WTC11 (cell line): Measurements from ENCODE around the gene RRAGD. TPM values are rescaled to one million over a fixed set of nuclear protein-coding genes. Genes with fewer than 3 reads are reported as not detected.

ENCODE experiments used
- ATAC-seq: fragments of 200-7000 bp; cut with Tn5 transposase; 2 replicates; pipeline ENCODE4 v1.10.0; 2021; ENCODE audit warnings: mild to moderate bottlenecking, moderate library complexity
- CTCF ChIA-PET: fragments of 300-600 bp; sonication (Branson Sonifier 250); formaldehyde crosslinking; loops from one replicate; lab custom pipeline; 2021; ENCODE audit warnings: antibody characterized with exemption; lab: Charles Lee
- POLR2A ChIA-PET: fragments of 350-600 bp; sonication (Branson Sonifier 250); formaldehyde crosslinking; loops from one replicate; lab custom pipeline; 2021; ENCODE audit warnings: antibody characterized with exemption; lab: Charles Lee
- DNase-seq: peaks from one replicate; pipeline ENCODE4 v3.0.0; 2021; ENCODE audit warnings: low spot score
- H3K27ac Mint-ChIP-seq: 2 replicates; pipeline ENCODE4 v1.8.0; 2021; ENCODE audit warnings: mixed read lengths
- H3K27me3 Mint-ChIP-seq: 2 replicates; pipeline ENCODE4 v1.8.0; 2021; ENCODE audit warnings: low read depth, mild to moderate bottlenecking, moderate library complexity, mixed read lengths
- H3K36me3 Mint-ChIP-seq: 2 replicates; pipeline ENCODE4 v1.8.0; 2021; ENCODE audit warnings: mixed read lengths
- H3K4me1 Mint-ChIP-seq: 2 replicates; pipeline ENCODE4 v1.8.0; 2022; ENCODE audit warnings: mixed read lengths
- H3K4me3 Mint-ChIP-seq: 2 replicates; pipeline ENCODE4 v1.8.0; 2021; ENCODE audit warnings: mild to moderate bottlenecking, moderate library complexity, mixed read lengths
- H3K9me3 Mint-ChIP-seq: 2 replicates; pipeline ENCODE4 v1.8.0; 2021; ENCODE audit warnings: mixed read lengths
- CREB1 ChIP-seq: sonication (generic); formaldehyde crosslinking; IDR thresholded peaks from 2 replicates; pipeline ENCODE4 v1.8.0; 2023; ENCODE audit warnings: mild to moderate bottlenecking, missing genetic modification reagents
- ELF4 ChIP-seq: sonication (generic); formaldehyde crosslinking; IDR thresholded peaks from 2 replicates; pipeline ENCODE4 v1.8.1; 2022; ENCODE audit warnings: low read depth, mild to moderate bottlenecking, moderate library complexity, missing genetic modification reagents
- FOXP1 ChIP-seq: sonication (generic); formaldehyde crosslinking; IDR thresholded peaks from 2 replicates; pipeline ENCODE4 v1.8.0; 2022; ENCODE audit warnings: missing genetic modification reagents, mild to moderate bottlenecking, moderate library complexity, borderline replicate concordance
- GABPB1 ChIP-seq: sonication (generic); formaldehyde crosslinking; IDR thresholded peaks from 2 replicates; pipeline ENCODE4 v1.8.1; 2023; ENCODE audit warnings: mild to moderate bottlenecking, missing genetic modification reagents
- HMGA2 ChIP-seq: fragments of 250-450 bp; sonication (Bioruptor Pico); IDR thresholded peaks from 2 replicates; pipeline ENCODE4 v1.4.0; 2021; ENCODE audit warnings: mild to moderate bottlenecking, moderate library complexity
- MYBL2 ChIP-seq: sonication (generic); formaldehyde crosslinking; IDR thresholded peaks from 2 replicates; pipeline ENCODE4 v1.8.1; 2023; ENCODE audit warnings: mild to moderate bottlenecking, moderate library complexity, missing genetic modification reagents
- NR2C2 ChIP-seq: sonication (generic); formaldehyde crosslinking; IDR thresholded peaks from 2 replicates; pipeline ENCODE4 v1.8.0; 2022; ENCODE audit warnings: mild to moderate bottlenecking, missing genetic modification reagents
- OVOL2 ChIP-seq: fragments of 250-450 bp; sonication (Bioruptor Pico); IDR thresholded peaks from 2 replicates; pipeline ENCODE4 v1.9.0; 2021; ENCODE audit warnings: mild to moderate bottlenecking, borderline replicate concordance
- RORB ChIP-seq: fragments of 250-450 bp; sonication (Bioruptor Pico); IDR thresholded peaks from 2 replicates; pipeline ENCODE4 v1.9.0; 2021; ENCODE audit warnings: mild to moderate bottlenecking
- SP1 ChIP-seq: sonication (generic); formaldehyde crosslinking; conservative IDR thresholded peaks from 2 replicates; pipeline ENCODE4 v1.8.1; 2022; ENCODE audit warnings: missing genetic modification reagents
- TEAD1 ChIP-seq: sonication (generic); formaldehyde crosslinking; IDR thresholded peaks from 2 replicates; pipeline ENCODE4 v1.8.0; 2022; ENCODE audit warnings: mild to moderate bottlenecking, missing genetic modification reagents
- TP53 ChIP-seq: sonication (generic); formaldehyde crosslinking; IDR thresholded peaks from 2 replicates; pipeline ENCODE4 v1.8.1; 2023; ENCODE audit warnings: mild to moderate bottlenecking, missing genetic modification reagents
- ZBTB21 ChIP-seq: sonication (generic); formaldehyde crosslinking; IDR thresholded peaks from 2 replicates; pipeline ENCODE4 v1.8.1; 2023; ENCODE audit warnings: mild to moderate bottlenecking, missing genetic modification reagents, borderline replicate concordance
- ZNF121 ChIP-seq: sonication (generic); formaldehyde crosslinking; IDR thresholded peaks from 2 replicates; pipeline ENCODE4 v1.8.0; 2023; ENCODE audit warnings: missing genetic modification reagents
- ZNF396 ChIP-seq: fragments of 250-450 bp; sonication (Bioruptor Pico); IDR thresholded peaks from 2 replicates; pipeline ENCODE4 v1.8.0; 2021; ENCODE audit warnings: mild to moderate bottlenecking, moderate library complexity, borderline replicate concordance
- total RNA-seq: library from RNA; stranded (reverse); gene quantifications from 3 replicates; pipeline ENCODE4 v1.2.3, GENCODE V29; 2021
- TF ChIP-seq, protein P1 (sequence below): fragments of 250-450 bp; sonication (Bioruptor Pico); IDR thresholded peaks from 2 replicates; pipeline ENCODE4 v1.9.0; 2021; ENCODE audit warnings: mild to moderate bottlenecking
- TF ChIP-seq, protein P2 (sequence below): sonication (generic); formaldehyde crosslinking; IDR thresholded peaks from 2 replicates; pipeline ENCODE4 v1.8.0; 2022; ENCODE audit warnings: mild to moderate bottlenecking, missing genetic modification reagents
- TF ChIP-seq, protein P3 (sequence below): sonication (generic); formaldehyde crosslinking; IDR thresholded peaks from 2 replicates; pipeline ENCODE4 v1.8.1; 2023; ENCODE audit warnings: mild to moderate bottlenecking, missing genetic modification reagents, borderline replicate concordance
- TF ChIP-seq, protein P4 (sequence below): sonication (generic); formaldehyde crosslinking; IDR thresholded peaks from 2 replicates; pipeline ENCODE4 v1.8.0; 2022; ENCODE audit warnings: mild to moderate bottlenecking, missing genetic modification reagents
- TF ChIP-seq, protein P5 (sequence below): fragments of 250-450 bp; sonication (Bioruptor Pico); IDR thresholded peaks from 2 replicates; pipeline ENCODE4 v1.8.0; 2021; ENCODE audit warnings: mild to moderate bottlenecking

Gene RRAGD
- total RNA-seq, 1 experiment from 2014 or later, result 25.4 TPM

DNA sequence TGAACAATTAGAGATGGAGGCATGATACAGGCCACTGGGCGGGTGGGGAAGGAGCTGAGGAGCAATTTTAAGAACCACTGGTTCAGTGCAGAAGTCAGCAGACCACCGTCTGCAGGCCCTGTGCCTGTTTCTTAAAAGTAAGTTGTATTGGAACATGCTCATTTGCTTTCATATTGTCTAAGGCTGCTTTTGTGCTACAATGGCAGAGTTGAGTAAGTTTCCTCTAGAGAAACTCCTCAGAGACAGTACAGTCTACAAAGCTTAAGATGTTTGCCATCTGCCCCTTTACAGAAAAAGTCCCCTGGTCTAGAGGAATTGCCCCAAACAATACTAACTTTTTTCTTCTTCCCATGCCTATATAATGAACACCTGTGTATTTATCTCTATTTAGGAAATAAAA, 31.0 kb downstream of the RRAGD start:
- Mint-ChIP-seq H3K27me3 (no peaks in the 10 kb centered on the region), H3K9me3 (no peaks in the 10 kb centered on the region), H3K27ac (no peak overlapping the region), H3K4me1 (peaks cover 7% of the 10 kb centered on the region), H3K4me3 (no peak overlapping the region), H3K36me3 (peaks cover 5% of the 10 kb centered on the region)
- no peak for DNase-seq
- POLR2A ChIA-PET, result no interaction called here
- CTCF ChIA-PET, result interaction anchor here (1.5 kb wide), 1 partner anchor 9 kb away, joined by 9 read pairs; no protein-coding TSS in a partner anchor
- ATAC-seq, result no peak
- TF ChIP-seq FOXP1 (CRISPR knock-in tag) (no peak), CREB1 (no peak)

DNA sequence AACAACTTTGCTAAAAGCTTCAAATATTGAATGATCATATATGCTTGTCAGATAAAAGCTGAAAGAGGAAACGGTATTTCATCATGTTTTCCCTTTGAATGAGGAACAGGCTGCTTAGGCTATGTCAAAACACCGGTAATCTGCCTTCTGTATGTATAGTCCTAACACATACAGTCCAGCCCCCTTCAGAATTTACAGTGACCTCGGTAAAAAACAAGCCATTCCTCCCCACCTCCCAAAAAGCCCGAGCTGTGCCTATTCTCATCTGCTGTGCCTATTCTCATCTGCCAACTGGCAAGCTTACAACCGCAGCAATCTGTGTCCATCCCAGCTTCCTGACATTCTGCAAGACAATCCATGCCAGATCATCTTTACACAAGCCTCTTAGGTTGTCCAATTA, 32.8 kb downstream of the RRAGD start:
- CTCF ChIA-PET, result interaction anchor here (1.3 to 1.8 kb wide), 2 partner anchors 11 to 68 kb away, joined by 6 to 7 read pairs; no protein-coding TSS in a partner anchor
- TF ChIP-seq RORB (CRISPR knock-in tag) (no peak), GABPB1 (no peak), TEAD1 (CRISPR knock-in tag) (no peak), SP1 (CRISPR knock-in tag) (no peak), TP53 (CRISPR knock-in tag) (no peak), ELF4 (no peak), NR2C2 (no peak), CREB1 (no peak), ZBTB21 (no peak), ZNF121 (no peak), MYBL2 (no peak), HMGA2 (CRISPR knock-in tag) (no peak), ZNF396 (no peak), OVOL2 (no peak)
- TF ChIP-seq, protein P1, sequence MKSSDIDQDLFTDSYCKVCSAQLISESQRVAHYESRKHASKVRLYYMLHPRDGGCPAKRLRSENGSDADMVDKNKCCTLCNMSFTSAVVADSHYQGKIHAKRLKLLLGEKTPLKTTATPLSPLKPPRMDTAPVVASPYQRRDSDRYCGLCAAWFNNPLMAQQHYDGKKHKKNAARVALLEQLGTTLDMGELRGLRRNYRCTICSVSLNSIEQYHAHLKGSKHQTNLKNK, result no peak
- TF ChIP-seq, protein P2, sequence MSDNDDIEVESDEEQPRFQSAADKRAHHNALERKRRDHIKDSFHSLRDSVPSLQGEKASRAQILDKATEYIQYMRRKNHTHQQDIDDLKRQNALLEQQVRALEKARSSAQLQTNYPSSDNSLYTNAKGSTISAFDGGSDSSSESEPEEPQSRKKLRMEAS, result no peak
- TF ChIP-seq, protein P3, sequence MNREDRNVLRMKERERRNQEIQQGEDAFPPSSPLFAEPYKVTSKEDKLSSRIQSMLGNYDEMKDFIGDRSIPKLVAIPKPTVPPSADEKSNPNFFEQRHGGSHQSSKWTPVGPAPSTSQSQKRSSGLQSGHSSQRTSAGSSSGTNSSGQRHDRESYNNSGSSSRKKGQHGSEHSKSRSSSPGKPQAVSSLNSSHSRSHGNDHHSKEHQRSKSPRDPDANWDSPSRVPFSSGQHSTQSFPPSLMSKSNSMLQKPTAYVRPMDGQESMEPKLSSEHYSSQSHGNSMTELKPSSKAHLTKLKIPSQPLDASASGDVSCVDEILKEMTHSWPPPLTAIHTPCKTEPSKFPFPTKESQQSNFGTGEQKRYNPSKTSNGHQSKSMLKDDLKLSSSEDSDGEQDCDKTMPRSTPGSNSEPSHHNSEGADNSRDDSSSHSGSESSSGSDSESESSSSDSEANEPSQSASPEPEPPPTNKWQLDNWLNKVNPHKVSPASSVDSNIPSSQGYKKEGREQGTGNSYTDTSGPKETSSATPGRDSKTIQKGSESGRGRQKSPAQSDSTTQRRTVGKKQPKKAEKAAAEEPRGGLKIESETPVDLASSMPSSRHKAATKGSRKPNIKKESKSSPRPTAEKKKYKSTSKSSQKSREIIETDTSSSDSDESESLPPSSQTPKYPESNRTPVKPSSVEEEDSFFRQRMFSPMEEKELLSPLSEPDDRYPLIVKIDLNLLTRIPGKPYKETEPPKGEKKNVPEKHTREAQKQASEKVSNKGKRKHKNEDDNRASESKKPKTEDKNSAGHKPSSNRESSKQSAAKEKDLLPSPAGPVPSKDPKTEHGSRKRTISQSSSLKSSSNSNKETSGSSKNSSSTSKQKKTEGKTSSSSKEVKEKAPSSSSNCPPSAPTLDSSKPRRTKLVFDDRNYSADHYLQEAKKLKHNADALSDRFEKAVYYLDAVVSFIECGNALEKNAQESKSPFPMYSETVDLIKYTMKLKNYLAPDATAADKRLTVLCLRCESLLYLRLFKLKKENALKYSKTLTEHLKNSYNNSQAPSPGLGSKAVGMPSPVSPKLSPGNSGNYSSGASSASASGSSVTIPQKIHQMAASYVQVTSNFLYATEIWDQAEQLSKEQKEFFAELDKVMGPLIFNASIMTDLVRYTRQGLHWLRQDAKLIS (CRISPR knock-in tag), result no peak
- TF ChIP-seq, protein P4, sequence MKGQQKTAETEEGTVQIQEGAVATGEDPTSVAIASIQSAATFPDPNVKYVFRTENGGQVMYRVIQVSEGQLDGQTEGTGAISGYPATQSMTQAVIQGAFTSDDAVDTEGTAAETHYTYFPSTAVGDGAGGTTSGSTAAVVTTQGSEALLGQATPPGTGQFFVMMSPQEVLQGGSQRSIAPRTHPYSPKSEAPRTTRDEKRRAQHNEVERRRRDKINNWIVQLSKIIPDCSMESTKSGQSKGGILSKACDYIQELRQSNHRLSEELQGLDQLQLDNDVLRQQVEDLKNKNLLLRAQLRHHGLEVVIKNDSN (CRISPR knock-in tag), result no peak
- TF ChIP-seq, protein P5, sequence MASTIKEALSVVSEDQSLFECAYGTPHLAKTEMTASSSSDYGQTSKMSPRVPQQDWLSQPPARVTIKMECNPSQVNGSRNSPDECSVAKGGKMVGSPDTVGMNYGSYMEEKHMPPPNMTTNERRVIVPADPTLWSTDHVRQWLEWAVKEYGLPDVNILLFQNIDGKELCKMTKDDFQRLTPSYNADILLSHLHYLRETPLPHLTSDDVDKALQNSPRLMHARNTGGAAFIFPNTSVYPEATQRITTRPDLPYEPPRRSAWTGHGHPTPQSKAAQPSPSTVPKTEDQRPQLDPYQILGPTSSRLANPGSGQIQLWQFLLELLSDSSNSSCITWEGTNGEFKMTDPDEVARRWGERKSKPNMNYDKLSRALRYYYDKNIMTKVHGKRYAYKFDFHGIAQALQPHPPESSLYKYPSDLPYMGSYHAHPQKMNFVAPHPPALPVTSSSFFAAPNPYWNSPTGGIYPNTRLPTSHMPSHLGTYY (CRISPR knock-in tag), result no peak
- POLR2A ChIA-PET, result no interaction called here
- H3K4me1 Mint-ChIP-seq, result peaks cover 14% of the 10 kb centered on the region
- ATAC-seq (no peak), DNase-seq (no peak)
- H3K4me3 Mint-ChIP-seq, result no peak overlapping the region
- no peaks in the 10 kb centered on the region for H3K27me3 Mint-ChIP-seq
- H3K36me3 Mint-ChIP-seq, result no peaks in the 10 kb centered on the region
- H3K9me3 Mint-ChIP-seq, result no peaks in the 10 kb centered on the region
- no peak overlapping the region for H3K27ac Mint-ChIP-seq
